ENCODE data around the gene GVQW3. TPM values are rescaled to one million over a fixed set of nuclear protein-coding genes. Genes with fewer than 3 reads are reported as not detected.

The GVQW3 gene
- total RNA-seq, 1 experiment from 2014 or later: 4.7 TPM

DNA sequence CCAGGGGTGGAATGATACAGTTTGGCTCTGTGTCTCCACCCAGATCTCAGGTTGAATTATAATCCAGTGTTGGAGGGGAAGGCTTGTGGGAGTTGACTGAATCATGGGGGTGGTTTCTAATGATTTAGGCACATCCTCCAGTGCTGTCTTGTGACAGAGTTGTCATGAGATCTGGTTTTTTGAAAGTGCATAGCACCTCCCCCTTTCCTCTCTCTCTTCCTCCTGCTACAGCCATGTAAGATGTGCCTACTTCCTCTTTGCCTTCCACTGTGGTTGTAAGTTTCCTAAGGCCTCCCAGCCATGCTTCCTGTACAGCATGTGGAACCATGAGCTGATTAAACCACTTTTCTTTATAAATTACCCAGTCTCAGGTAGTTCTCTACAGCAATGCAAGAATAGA lies 45.3 kb upstream of the GVQW3 start (continued):
- TF ChIP-seq, protein P1, sequence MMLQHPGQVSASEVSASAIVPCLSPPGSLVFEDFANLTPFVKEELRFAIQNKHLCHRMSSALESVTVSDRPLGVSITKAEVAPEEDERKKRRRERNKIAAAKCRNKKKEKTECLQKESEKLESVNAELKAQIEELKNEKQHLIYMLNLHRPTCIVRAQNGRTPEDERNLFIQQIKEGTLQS (IDR thresholded peaks at IDR 0.05): no peak

DNA sequence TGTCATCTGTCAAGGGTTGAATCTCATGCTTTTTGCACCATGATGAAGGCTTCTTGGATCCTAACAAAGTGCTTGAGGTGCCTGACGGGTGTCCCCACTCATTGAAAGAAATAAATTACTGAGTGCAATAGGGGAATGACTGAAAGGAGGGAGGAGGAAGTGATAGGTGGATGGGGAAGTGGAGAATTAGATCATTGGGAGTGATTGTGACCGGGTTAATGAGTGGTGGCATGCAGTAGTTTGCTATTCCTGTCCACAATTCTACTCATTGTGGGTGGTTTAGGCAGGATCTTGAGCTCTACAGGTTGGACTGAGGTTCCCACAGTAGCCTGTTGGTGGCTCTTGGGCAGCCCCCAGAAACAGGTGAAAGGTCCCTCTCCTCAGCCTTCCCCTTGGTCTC lies 44.5 kb upstream of the GVQW3 start:
- ChIA-PET POLR2A (no interaction called here), RAD21 (ENCODE audit: low non-redundant PET in 1 of 2, low total read pairs in 2 of 2, uncharacterized antibody in 2 of 2, unreplicated experiment in 2 of 2) (no interaction called here), CTCF (no interaction called here)
- Histone ChIP-seq H3K9me2 (ENCODE audit: insufficient read depth) (no peaks in the 10 kb centered on the region), H3K79me2 (ENCODE audit: insufficient read depth, low read length) (no peaks in the 10 kb centered on the region), H4K20me1 (ENCODE audit: insufficient read depth) (no peaks in the 10 kb centered on the region), H3K4me2 (ENCODE audit: low read length) (no peak overlapping the region), H3K9ac (ENCODE audit: low read length) (no peak overlapping the region), H3K27me3 (ENCODE audit: insufficient read depth, low read length) (no peaks in the 10 kb centered on the region), H3K4me1 (ENCODE audit: control insufficient read depth in 1 of 2, insufficient read depth in 2 of 2, low read length in 2 of 2) (no peaks in the 10 kb centered on the region), H2AFZ (ENCODE audit: low read depth, low read length, poor library complexity, severe bottlenecking) (no peak overlapping the region), H3K27ac (ENCODE audit: low read depth, low read length) (no peak overlapping the region), H3K4me3 (replicated peaks in 1 of 2; ENCODE audit: low read depth in 1 of 2, low read length in 2 of 2) (no peak overlapping the region), H3K36me3 (ENCODE audit: control insufficient read depth in 1 of 2, insufficient read depth in 2 of 2, low read length in 2 of 2) (no peaks in the 10 kb centered on the region), H3K9me3 (ENCODE audit: control insufficient read depth in 1 of 2, insufficient read depth in 1 of 2, low read depth in 1 of 2, low read length in 2 of 2) (peaks cover 4 to 10% of the 10 kb centered on the region in 2 experiments; a peak in 3 of 4 replicates)
- ATAC-seq: no peak
- no TSS peak for BruUV-seq (replicated peaks)
- DNase-seq (ENCODE audit: low read depth, low spot score): no peak
- intact Hi-C loops (cut with micrococcal nuclease): no loop called here
- TF ChIP-seq EGR1 (IDR thresholded peaks at IDR 0.05; ENCODE audit: low read depth) (no peak), FOSL1 (IDR thresholded peaks at IDR 0.05; ENCODE audit: low read depth) (no peak), RAD21 (IDR thresholded peaks at IDR 0.05; ENCODE audit: low read depth) (no peak), CBX3 (IDR thresholded peaks at IDR 0.05; ENCODE audit: low read depth) (no peak), YY1 (IDR thresholded peaks at IDR 0.05; ENCODE audit: extremely low read depth, insufficient replicate concordance, low read depth, low read length) (no peak), EZH2phosphoT487 (IDR thresholded peaks at IDR 0.05; ENCODE audit: borderline replicate concordance) (no peak), POLR2AphosphoS5 (IDR thresholded peaks at IDR 0.05; ENCODE audit: low read depth, low read length) (no peak), TCF7L2 (IDR thresholded peaks at IDR 0.05; ENCODE audit: borderline replicate concordance, extremely low read depth, insufficient read depth, insufficient read length) (no peak), SIN3A (IDR thresholded peaks at IDR 0.05; ENCODE audit: low read depth) (no peak), SRF (IDR thresholded peaks at IDR 0.05; ENCODE audit: low read depth) (no peak)
- TF ChIP-seq, protein P2, sequence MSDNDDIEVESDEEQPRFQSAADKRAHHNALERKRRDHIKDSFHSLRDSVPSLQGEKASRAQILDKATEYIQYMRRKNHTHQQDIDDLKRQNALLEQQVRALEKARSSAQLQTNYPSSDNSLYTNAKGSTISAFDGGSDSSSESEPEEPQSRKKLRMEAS (IDR thresholded peaks at IDR 0.05): no peak
- TF ChIP-seq, protein P1 (IDR thresholded peaks at IDR 0.05): no peak
- TF ChIP-seq, protein P3, sequence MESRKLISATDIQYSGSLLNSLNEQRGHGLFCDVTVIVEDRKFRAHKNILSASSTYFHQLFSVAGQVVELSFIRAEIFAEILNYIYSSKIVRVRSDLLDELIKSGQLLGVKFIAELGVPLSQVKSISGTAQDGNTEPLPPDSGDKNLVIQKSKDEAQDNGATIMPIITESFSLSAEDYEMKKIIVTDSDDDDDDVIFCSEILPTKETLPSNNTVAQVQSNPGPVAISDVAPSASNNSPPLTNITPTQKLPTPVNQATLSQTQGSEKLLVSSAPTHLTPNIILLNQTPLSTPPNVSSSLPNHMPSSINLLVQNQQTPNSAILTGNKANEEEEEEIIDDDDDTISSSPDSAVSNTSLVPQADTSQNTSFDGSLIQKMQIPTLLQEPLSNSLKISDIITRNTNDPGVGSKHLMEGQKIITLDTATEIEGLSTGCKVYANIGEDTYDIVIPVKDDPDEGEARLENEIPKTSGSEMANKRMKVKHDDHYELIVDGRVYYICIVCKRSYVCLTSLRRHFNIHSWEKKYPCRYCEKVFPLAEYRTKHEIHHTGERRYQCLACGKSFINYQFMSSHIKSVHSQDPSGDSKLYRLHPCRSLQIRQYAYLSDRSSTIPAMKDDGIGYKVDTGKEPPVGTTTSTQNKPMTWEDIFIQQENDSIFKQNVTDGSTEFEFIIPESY (IDR thresholded peaks at IDR 0.05; ENCODE audit: extremely low read depth, insufficient replicate concordance, low read length): no peak
- TF ChIP-seq, protein P4, sequence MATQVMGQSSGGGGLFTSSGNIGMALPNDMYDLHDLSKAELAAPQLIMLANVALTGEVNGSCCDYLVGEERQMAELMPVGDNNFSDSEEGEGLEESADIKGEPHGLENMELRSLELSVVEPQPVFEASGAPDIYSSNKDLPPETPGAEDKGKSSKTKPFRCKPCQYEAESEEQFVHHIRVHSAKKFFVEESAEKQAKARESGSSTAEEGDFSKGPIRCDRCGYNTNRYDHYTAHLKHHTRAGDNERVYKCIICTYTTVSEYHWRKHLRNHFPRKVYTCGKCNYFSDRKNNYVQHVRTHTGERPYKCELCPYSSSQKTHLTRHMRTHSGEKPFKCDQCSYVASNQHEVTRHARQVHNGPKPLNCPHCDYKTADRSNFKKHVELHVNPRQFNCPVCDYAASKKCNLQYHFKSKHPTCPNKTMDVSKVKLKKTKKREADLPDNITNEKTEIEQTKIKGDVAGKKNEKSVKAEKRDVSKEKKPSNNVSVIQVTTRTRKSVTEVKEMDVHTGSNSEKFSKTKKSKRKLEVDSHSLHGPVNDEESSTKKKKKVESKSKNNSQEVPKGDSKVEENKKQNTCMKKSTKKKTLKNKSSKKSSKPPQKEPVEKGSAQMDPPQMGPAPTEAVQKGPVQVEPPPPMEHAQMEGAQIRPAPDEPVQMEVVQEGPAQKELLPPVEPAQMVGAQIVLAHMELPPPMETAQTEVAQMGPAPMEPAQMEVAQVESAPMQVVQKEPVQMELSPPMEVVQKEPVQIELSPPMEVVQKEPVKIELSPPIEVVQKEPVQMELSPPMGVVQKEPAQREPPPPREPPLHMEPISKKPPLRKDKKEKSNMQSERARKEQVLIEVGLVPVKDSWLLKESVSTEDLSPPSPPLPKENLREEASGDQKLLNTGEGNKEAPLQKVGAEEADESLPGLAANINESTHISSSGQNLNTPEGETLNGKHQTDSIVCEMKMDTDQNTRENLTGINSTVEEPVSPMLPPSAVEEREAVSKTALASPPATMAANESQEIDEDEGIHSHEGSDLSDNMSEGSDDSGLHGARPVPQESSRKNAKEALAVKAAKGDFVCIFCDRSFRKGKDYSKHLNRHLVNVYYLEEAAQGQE (IDR thresholded peaks at IDR 0.05; ENCODE audit: low read depth): no peak
- TF ChIP-seq, protein P5, sequence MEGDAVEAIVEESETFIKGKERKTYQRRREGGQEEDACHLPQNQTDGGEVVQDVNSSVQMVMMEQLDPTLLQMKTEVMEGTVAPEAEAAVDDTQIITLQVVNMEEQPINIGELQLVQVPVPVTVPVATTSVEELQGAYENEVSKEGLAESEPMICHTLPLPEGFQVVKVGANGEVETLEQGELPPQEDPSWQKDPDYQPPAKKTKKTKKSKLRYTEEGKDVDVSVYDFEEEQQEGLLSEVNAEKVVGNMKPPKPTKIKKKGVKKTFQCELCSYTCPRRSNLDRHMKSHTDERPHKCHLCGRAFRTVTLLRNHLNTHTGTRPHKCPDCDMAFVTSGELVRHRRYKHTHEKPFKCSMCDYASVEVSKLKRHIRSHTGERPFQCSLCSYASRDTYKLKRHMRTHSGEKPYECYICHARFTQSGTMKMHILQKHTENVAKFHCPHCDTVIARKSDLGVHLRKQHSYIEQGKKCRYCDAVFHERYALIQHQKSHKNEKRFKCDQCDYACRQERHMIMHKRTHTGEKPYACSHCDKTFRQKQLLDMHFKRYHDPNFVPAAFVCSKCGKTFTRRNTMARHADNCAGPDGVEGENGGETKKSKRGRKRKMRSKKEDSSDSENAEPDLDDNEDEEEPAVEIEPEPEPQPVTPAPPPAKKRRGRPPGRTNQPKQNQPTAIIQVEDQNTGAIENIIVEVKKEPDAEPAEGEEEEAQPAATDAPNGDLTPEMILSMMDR (IDR thresholded peaks at IDR 0.05 in 2 of 3, conservative IDR thresholded peaks at IDR 0.05 in 1 of 3; ENCODE audit: borderline replicate concordance in 1 of 3, insufficient read depth in 1 of 3, low read depth in 2 of 3, low read length in 2 of 3): no peak

All from HCT116 (cell line).